CD4-positive, alpha-beta memory T cell (primary cell): ENCODE measurements around the gene SNTG2. TPM values are rescaled to one million over a fixed set of nuclear protein-coding genes. Genes with fewer than 3 reads are reported as not detected.

Experiments
- CTCF ChIA-PET: fragments of 350-600 bp; sonication (Branson Sonifier 250); formaldehyde crosslinking; loops from one replicate; lab custom pipeline; 2021; ENCODE audit warnings: inconsistent platforms; ENCODE audit not compliant: partially characterized antibody; lab: Charles Lee
- POLR2A ChIA-PET: fragments of 350-600 bp; sonication (Branson Sonifier 250); formaldehyde crosslinking; loops from one replicate; lab custom pipeline; 2021; ENCODE audit not compliant: partially characterized antibody; lab: Charles Lee
- DNase-seq, 5 donors: peaks; one replicate each; pipeline versions ENCODE4 v3.0.0 to v3.0.0-alpha.2; 2020 to 2022; ENCODE audit warnings: mixed read lengths in 1 of 5
- H3K27ac ChIP-seq: one replicate; pipeline ENCODE4 v1.7.0; 2013; ENCODE audit warnings: low read depth, low read length
- H3K27me3 ChIP-seq: 2 replicates; pipeline ENCODE4 v1.7.0; 2013; ENCODE audit warnings: mild to moderate bottlenecking, low read length, moderate library complexity; ENCODE audit not compliant: insufficient read depth
- H3K36me3 ChIP-seq: 2 replicates; pipeline ENCODE4 v1.7.0; 2013; ENCODE audit warnings: mild to moderate bottlenecking, low read length, moderate library complexity; ENCODE audit not compliant: insufficient read depth
- H3K4me1 ChIP-seq: 2 replicates; pipeline ENCODE4 v1.7.0; 2013; ENCODE audit warnings: mild to moderate bottlenecking, low read length, moderate library complexity; ENCODE audit not compliant: insufficient read depth
- H3K4me3 ChIP-seq, 2 donors: one replicate each; pipeline ENCODE4 v1.7.0; 2013; ENCODE audit warnings: low read length in 2 of 2, mild to moderate bottlenecking in 1 of 2
- H3K9me3 ChIP-seq, 2 donors: one replicate each; pipeline ENCODE4 v1.7.0; 2013; ENCODE audit warnings: low read length in 2 of 2, control low read depth in 1 of 2; ENCODE audit not compliant: control insufficient read depth in 1 of 2
- H3K27ac Mint-ChIP-seq, 7 donors: one replicate each; pipeline ENCODE4 v1.8.0; 2020 to 2021; ENCODE audit warnings: mixed read lengths in 7 of 7, mild to moderate bottlenecking in 6 of 7, inconsistent platforms in 3 of 7, moderate library complexity in 3 of 7
- H3K27me3 Mint-ChIP-seq, 2 donors: one replicate each; pipeline ENCODE4 v1.8.0; 2020 to 2021; ENCODE audit warnings: mixed read lengths in 2 of 2
- H3K36me3 Mint-ChIP-seq, 2 donors: one replicate each; pipeline ENCODE4 v1.8.0; 2020 to 2021; ENCODE audit warnings: mixed read lengths in 2 of 2, inconsistent platforms in 1 of 2, mild to moderate bottlenecking in 1 of 2
- H3K4me1 Mint-ChIP-seq, 4 donors: one replicate each; pipeline ENCODE4 v1.8.0; 2020 to 2021; ENCODE audit warnings: mixed read lengths in 4 of 4, mild to moderate bottlenecking in 1 of 4
- H3K4me3 Mint-ChIP-seq, 8 donors: one replicate each; pipeline ENCODE4 v1.8.0; 2020 to 2021; ENCODE audit warnings: mixed read lengths in 8 of 8, mild to moderate bottlenecking in 7 of 8, moderate library complexity in 6 of 8, inconsistent platforms in 3 of 8
- H3K9me3 Mint-ChIP-seq, 8 donors: one replicate each; pipeline ENCODE4 v1.8.0; 2020 to 2021; ENCODE audit warnings: mixed read lengths in 8 of 8, mild to moderate bottlenecking in 5 of 8, inconsistent platforms in 3 of 8, moderate library complexity in 1 of 8
- intact Hi-C: fragments of 100-400 bp; cut with micrococcal nuclease; formaldehyde crosslinking; loops from one replicate; pipeline ENCODE4 v1.15.1; 2023
- polyA plus RNA-seq, 2 donors: library from polyadenylated mRNA; unstranded; fragments of 300-500 nt; fragmentation: Illumina TruSeq; gene quantifications; one replicate each; pipeline ENCODE4 v1.2.3, GENCODE V29; 2021
- total RNA-seq, 2 experiments: library from RNA; stranded (reverse); gene quantifications; one replicate each; pipeline ENCODE4 v1.2.3, GENCODE V29; 2021

Gene SNTG2
- total and polyA plus RNA-seq, 4 experiments from 2014 or later: 0.55 to 1.3 (median 0.96) TPM; not detected in 1

GRCh38 chr2:1256632-1257324, 306.1 kb downstream of the SNTG2 start:
- Histone ChIP-seq H3K27ac (no peak overlapping the region), H3K4me3 (no peak overlapping the region), H3K27me3 (no peaks in the 10 kb centered on the region), H3K9me3 (no peaks in the 10 kb centered on the region), H3K36me3 (no peaks in the 10 kb centered on the region), H3K4me1 (no peaks in the 10 kb centered on the region)
- H3K9me3 Mint-ChIP-seq: no peaks in the 10 kb centered on the region
- peaks cover 0 to 4% of the 10 kb centered on the region in 2 donors for H3K27me3 Mint-ChIP-seq
- POLR2A ChIA-PET: no interaction called here
- H3K27ac Mint-ChIP-seq: no peak overlapping the region
- peaks cover 0 to 1% (median 0%) of the 10 kb centered on the region in 4 donors for H3K4me1 Mint-ChIP-seq
- CTCF ChIA-PET: no interaction called here
- H3K36me3 Mint-ChIP-seq: no peaks in the 10 kb centered on the region
- H3K4me3 Mint-ChIP-seq: no peak overlapping the region
- intact Hi-C loops: no loop called here
- DNase-seq: no peak

- no peaks in the 10 kb centered on the region for H3K9me3 ChIP-seq
- H3K36me3 ChIP-seq: no peaks in the 10 kb centered on the region
- ChIA-PET POLR2A (no interaction called here), CTCF (no interaction called here)
- DNase-seq: no peak
- Mint-ChIP-seq H3K36me3 (no peaks in the 10 kb centered on the region), H3K9me3 (no peaks in the 10 kb centered on the region), H3K27me3 (peaks cover 0 to 4% of the 10 kb centered on the region in 2 donors), H3K4me3 (no peak overlapping the region), H3K27ac (no peak overlapping the region), H3K4me1 (peaks cover 0 to 1% (median 0%) of the 10 kb centered on the region in 4 donors)
- H3K4me1 ChIP-seq: no peaks in the 10 kb centered on the region
- H3K4me3 ChIP-seq: no peak overlapping the region
- no peak overlapping the region for H3K27ac ChIP-seq
- intact Hi-C loops: no loop called here
- no peaks in the 10 kb centered on the region for H3K27me3 ChIP-seq
These were observed 306.7 kb downstream of the SNTG2 start for GRCh38 chr2:1257334-1257733.

GRCh38 chr2:1259746-1260145, 309.1 kb downstream of the SNTG2 start:
- H3K4me1 Mint-ChIP-seq: peaks cover 0 to 1% (median 0%) of the 10 kb centered on the region in 4 donors
- no peaks in the 10 kb centered on the region for H3K9me3 Mint-ChIP-seq
- no peaks in the 10 kb centered on the region for H3K36me3 ChIP-seq
- no peak overlapping the region for H3K4me3 Mint-ChIP-seq
- H3K36me3 Mint-ChIP-seq: no peaks in the 10 kb centered on the region
- H3K27ac Mint-ChIP-seq: no peak overlapping the region
- no peaks in the 10 kb centered on the region for H3K4me1 ChIP-seq
- no peaks in the 10 kb centered on the region for H3K27me3 ChIP-seq
- H3K27ac ChIP-seq: no peak overlapping the region
- peaks cover 0 to 2% of the 10 kb centered on the region in 2 donors for H3K27me3 Mint-ChIP-seq
- ChIA-PET POLR2A (no interaction called here), CTCF (no interaction called here)
- H3K9me3 ChIP-seq: no peaks in the 10 kb centered on the region
- H3K4me3 ChIP-seq: no peak overlapping the region
- intact Hi-C loops: no loop called here
- DNase-seq: no peak

GRCh38 chr2:1262609-1263008, 312.0 kb downstream of the SNTG2 start:
- DNase-seq: no peak
- H3K27me3 ChIP-seq: no peaks in the 10 kb centered on the region
- H3K4me1 ChIP-seq: no peaks in the 10 kb centered on the region
- no peaks in the 10 kb centered on the region for H3K27me3 Mint-ChIP-seq
- H3K4me1 Mint-ChIP-seq: peaks cover 0 to 1% (median 0%) of the 10 kb centered on the region in 4 donors
- no peak overlapping the region for H3K27ac ChIP-seq
- no peak overlapping the region for H3K4me3 ChIP-seq
- H3K27ac Mint-ChIP-seq: no peak overlapping the region
- POLR2A ChIA-PET: no interaction called here
- H3K9me3 ChIP-seq: no peaks in the 10 kb centered on the region
- intact Hi-C loops: no loop called here
- H3K36me3 Mint-ChIP-seq: no peaks in the 10 kb centered on the region
- no peaks in the 10 kb centered on the region for H3K36me3 ChIP-seq
- H3K9me3 Mint-ChIP-seq: no peaks in the 10 kb centered on the region
- no peak overlapping the region for H3K4me3 Mint-ChIP-seq
- CTCF ChIA-PET: no interaction called here

- no peaks in the 10 kb centered on the region for H3K9me3 ChIP-seq
- H3K4me1 ChIP-seq: no peaks in the 10 kb centered on the region
- H3K36me3 ChIP-seq: no peaks in the 10 kb centered on the region
- peaks cover 0 to 4% of the 10 kb centered on the region in 2 donors for H3K27me3 Mint-ChIP-seq
- CTCF ChIA-PET: no interaction called here
- intact Hi-C loops: no loop called here
- no peaks in the 10 kb centered on the region for H3K27me3 ChIP-seq
- POLR2A ChIA-PET: no interaction called here
- H3K4me1 Mint-ChIP-seq: no peaks in the 10 kb centered on the region
- no peaks in the 10 kb centered on the region for H3K9me3 Mint-ChIP-seq
- no peak overlapping the region for H3K4me3 Mint-ChIP-seq
- no peak overlapping the region for H3K4me3 ChIP-seq
- no peak overlapping the region for H3K27ac ChIP-seq
- H3K36me3 Mint-ChIP-seq: no peaks in the 10 kb centered on the region
- no peak for DNase-seq
- no peak overlapping the region for H3K27ac Mint-ChIP-seq
These were observed 314.8 kb downstream of the SNTG2 start for GRCh38 chr2:1265454-1265853.

- POLR2A ChIA-PET: no interaction called here
- intact Hi-C loops: no loop called here
- Histone ChIP-seq H3K9me3 (no peaks in the 10 kb centered on the region), H3K4me3 (no peak overlapping the region), H3K27me3 (no peaks in the 10 kb centered on the region), H3K27ac (no peak overlapping the region), H3K36me3 (no peaks in the 10 kb centered on the region), H3K4me1 (no peaks in the 10 kb centered on the region)
- Mint-ChIP-seq H3K4me1 (no peaks in the 10 kb centered on the region), H3K27me3 (peaks cover 2 to 4% of the 10 kb centered on the region in 2 donors), H3K36me3 (no peaks in the 10 kb centered on the region), H3K4me3 (no peak overlapping the region), H3K27ac (no peak overlapping the region), H3K9me3 (no peaks in the 10 kb centered on the region)
- CTCF ChIA-PET: no interaction called here
- DNase-seq: no peak
These were observed 315.7 kb downstream of the SNTG2 start for GRCh38 chr2:1266351-1266750.

- intact Hi-C loops: no loop called here
- H3K9me3 Mint-ChIP-seq: peaks cover 0 to 3% (median 0%) of the 10 kb centered on the region in 8 donors
- H3K4me1 ChIP-seq: no peaks in the 10 kb centered on the region
- H3K27ac ChIP-seq: no peak overlapping the region
- H3K36me3 Mint-ChIP-seq: no peaks in the 10 kb centered on the region
- no peak overlapping the region for H3K4me3 ChIP-seq
- no peak overlapping the region for H3K4me3 Mint-ChIP-seq
- ChIA-PET POLR2A (no interaction called here), CTCF (no interaction called here)
- H3K9me3 ChIP-seq: no peaks in the 10 kb centered on the region
- peaks cover 2 to 4% of the 10 kb centered on the region in 2 donors for H3K27me3 Mint-ChIP-seq
- H3K27ac Mint-ChIP-seq: no peak overlapping the region
- no peaks in the 10 kb centered on the region for H3K36me3 ChIP-seq
- no peaks in the 10 kb centered on the region for H3K27me3 ChIP-seq
- H3K4me1 Mint-ChIP-seq: no peaks in the 10 kb centered on the region
- no peak for DNase-seq
These were observed 317.4 kb downstream of the SNTG2 start for GRCh38 chr2:1268034-1268433.
